ENCODE results near the gene CPNE5. TPM values are rescaled to one million over a fixed set of nuclear protein-coding genes. Genes with fewer than 3 reads are reported as not detected.

The CPNE5 gene
- total and polyA plus RNA-seq, 9 of the 15 experiments (the other 6 are each of a cell fraction or from before 2014, with no cell fraction given): 0.14 to 1.0 (median 0.46) TPM; not detected in 2

DNA sequence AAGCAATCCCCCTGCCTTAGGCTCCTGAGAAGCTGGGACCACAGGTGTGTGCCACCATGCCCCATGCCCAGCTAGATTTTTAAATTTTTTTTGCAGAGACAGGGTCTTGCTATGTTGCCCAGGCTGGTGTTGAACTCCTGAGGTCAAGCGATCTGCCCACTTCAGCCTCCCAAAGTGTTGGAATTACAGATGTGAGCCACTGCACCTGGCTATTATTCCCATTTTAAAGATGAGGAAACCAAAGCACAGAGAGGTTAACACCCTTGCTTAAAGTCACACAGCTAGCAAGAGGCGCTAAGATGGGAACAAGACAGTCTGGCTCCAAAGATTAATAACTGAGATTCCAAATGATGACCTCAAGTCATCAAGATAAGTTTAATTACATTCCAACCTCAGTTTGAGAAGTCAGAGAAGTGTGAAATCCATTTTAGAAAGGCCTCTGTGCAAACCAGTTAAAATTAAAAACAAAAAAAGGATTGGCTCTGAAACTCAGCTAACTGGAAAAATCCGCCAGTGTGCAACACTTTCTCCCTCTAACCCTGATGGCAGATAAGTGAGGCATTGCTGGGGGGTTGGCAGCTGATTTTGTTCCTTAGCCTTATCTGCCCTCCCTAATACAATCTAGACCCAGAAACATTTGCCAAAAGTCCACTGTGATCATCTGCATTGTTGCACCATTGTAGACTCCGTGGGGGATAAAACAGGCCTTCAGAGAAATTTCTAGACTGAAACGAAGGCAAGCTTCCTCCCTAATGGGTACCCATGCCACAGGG lies 55.5 kb downstream of the CPNE5 start (continued):
- TF ChIP-seq, protein P1, sequence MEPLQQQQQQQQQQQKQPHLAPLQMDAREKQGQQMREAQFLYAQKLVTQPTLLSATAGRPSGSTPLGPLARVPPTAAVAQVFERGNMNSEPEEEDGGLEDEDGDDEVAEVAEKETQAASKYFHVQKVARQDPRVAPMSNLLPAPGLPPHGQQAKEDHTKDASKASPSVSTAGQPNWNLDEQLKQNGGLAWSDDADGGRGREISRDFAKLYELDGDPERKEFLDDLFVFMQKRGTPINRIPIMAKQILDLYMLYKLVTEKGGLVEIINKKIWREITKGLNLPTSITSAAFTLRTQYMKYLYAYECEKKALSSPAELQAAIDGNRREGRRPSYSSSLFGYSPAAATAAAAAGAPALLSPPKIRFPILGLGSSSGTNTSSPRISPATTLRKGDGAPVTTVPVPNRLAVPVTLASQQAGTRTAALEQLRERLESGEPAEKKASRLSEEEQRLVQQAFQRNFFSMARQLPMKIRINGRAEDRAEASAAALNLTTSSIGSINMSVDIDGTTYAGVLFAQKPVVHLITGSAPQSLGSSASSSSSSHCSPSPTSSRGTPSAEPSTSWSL (CRISPR knock-in tag; IDR thresholded peaks at IDR 0.05; ENCODE audit: borderline replicate concordance): no peak
- TF ChIP-seq HDAC2 (IDR thresholded peaks at IDR 0.05) (0 out of 2 replicates have a peak, but pooled peaks have one; percentile 22), HNRNPH1 (optimal IDR thresholded peaks at IDR 0.05; ENCODE audit: low read depth, low read length) (no peak), MCM5 (IDR thresholded peaks at IDR 0.05; ENCODE audit: low read depth) (no peak), GTF2A2 (tag; IDR thresholded peaks at IDR 0.05) (no peak), PPARD (CRISPR knock-in tag; IDR thresholded peaks at IDR 0.05) (no peak), ZNF717 (CRISPR knock-in tag; IDR thresholded peaks at IDR 0.05) (no peak), STAT5B (CRISPR knock-in tag; IDR thresholded peaks at IDR 0.05) (no peak), TGIF2 (CRISPR knock-in tag; IDR thresholded peaks at IDR 0.05) (no peak), RBM25 (IDR thresholded peaks at IDR 0.05; ENCODE audit: low read depth, low read length, severe bottlenecking) (peak; percentile 91), CEBPG (CRISPR knock-in tag; IDR thresholded peaks at IDR 0.05) (no peak), CEBPG (tag; conservative IDR thresholded peaks at IDR 0.05 in 1 of 2, IDR thresholded peaks at IDR 0.05 in 1 of 2) (0 out of 4 replicates have a peak, but pooled peaks of 1 of the 2 experiments have one; percentile 6), ZEB2 (IDR thresholded peaks at IDR 0.05) (no peak), HCFC1 (IDR thresholded peaks at IDR 0.05; ENCODE audit: low read depth, low read length) (no peak), POLR2B (IDR thresholded peaks at IDR 0.05; ENCODE audit: low read depth, partially characterized antibody) (no peak)
- TF ChIP-seq, protein P2, sequence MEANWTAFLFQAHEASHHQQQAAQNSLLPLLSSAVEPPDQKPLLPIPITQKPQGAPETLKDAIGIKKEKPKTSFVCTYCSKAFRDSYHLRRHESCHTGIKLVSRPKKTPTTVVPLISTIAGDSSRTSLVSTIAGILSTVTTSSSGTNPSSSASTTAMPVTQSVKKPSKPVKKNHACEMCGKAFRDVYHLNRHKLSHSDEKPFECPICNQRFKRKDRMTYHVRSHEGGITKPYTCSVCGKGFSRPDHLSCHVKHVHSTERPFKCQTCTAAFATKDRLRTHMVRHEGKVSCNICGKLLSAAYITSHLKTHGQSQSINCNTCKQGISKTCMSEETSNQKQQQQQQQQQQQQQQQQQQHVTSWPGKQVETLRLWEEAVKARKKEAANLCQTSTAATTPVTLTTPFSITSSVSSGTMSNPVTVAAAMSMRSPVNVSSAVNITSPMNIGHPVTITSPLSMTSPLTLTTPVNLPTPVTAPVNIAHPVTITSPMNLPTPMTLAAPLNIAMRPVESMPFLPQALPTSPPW (CRISPR knock-in tag; IDR thresholded peaks at IDR 0.05): no peak
- TF ChIP-seq, protein P3, sequence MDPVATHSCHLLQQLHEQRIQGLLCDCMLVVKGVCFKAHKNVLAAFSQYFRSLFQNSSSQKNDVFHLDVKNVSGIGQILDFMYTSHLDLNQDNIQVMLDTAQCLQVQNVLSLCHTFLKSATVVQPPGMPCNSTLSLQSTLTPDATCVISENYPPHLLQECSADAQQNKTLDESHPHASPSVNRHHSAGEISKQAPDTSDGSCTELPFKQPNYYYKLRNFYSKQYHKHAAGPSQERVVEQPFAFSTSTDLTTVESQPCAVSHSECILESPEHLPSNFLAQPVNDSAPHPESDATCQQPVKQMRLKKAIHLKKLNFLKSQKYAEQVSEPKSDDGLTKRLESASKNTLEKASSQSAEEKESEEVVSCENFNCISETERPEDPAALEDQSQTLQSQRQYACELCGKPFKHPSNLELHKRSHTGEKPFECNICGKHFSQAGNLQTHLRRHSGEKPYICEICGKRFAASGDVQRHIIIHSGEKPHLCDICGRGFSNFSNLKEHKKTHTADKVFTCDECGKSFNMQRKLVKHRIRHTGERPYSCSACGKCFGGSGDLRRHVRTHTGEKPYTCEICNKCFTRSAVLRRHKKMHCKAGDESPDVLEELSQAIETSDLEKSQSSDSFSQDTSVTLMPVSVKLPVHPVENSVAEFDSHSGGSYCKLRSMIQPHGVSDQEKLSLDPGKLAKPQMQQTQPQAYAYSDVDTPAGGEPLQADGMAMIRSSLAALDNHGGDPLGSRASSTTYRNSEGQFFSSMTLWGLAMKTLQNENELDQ (CRISPR knock-in tag; IDR thresholded peaks at IDR 0.05; ENCODE audit: borderline replicate concordance): no peak
- TF ChIP-seq, protein P4, sequence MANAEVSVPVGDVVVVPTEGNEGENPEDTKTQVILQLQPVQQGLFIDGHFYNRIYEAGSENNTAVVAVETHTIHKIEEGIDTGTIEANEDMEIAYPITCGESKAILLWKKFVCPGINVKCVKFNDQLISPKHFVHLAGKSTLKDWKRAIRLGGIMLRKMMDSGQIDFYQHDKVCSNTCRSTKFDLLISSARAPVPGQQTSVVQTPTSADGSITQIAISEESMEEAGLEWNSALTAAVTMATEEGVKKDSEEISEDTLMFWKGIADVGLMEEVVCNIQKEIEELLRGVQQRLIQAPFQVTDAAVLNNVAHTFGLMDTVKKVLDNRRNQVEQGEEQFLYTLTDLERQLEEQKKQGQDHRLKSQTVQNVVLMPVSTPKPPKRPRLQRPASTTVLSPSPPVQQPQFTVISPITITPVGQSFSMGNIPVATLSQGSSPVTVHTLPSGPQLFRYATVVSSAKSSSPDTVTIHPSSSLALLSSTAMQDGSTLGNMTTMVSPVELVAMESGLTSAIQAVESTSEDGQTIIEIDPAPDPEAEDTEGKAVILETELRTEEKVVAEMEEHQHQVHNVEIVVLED (CRISPR knock-in tag; IDR thresholded peaks at IDR 0.05): no peak
- TF ChIP-seq, protein P5, sequence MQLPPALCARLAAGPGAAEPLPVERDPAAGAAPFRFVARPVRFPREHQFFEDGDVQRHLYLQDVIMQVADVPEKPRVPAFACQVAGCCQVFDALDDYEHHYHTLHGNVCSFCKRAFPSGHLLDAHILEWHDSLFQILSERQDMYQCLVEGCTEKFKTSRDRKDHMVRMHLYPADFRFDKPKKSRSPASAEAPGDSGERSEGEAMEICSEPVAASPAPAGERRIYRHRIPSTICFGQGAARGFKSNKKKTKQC (CRISPR knock-in tag; IDR thresholded peaks at IDR 0.05): no peak
